WERI-Rb-1 (cell line): Measurements from ENCODE around the gene OBSCN.

Experiments used
- DNase-seq: peaks from one replicate; pipeline ENCODE4 v3.0.0-alpha.2; 2020
- H3K27ac ChIP-seq: fragments of 250-450 bp; sonication (Bioruptor Pico); 2 replicates; pipeline ENCODE4 v1.5.1; 2020; ENCODE audit warnings: mild to moderate bottlenecking, moderate library complexity
- H3K27me3 ChIP-seq: fragments of 250-450 bp; sonication (Bioruptor Pico); 2 replicates; pipeline ENCODE4 v1.5.1; 2021; ENCODE audit warnings: mild to moderate bottlenecking, low read depth, moderate library complexity; ENCODE audit not compliant: insufficient read depth, severe bottlenecking
- H3K36me3 ChIP-seq: fragments of 250-450 bp; sonication (Bioruptor Pico); 2 replicates; pipeline ENCODE4 v1.5.1; 2020; ENCODE audit warnings: mild to moderate bottlenecking, moderate library complexity
- H3K4me3 ChIP-seq: 2 replicates; pipeline ENCODE4 v1.5.1; 2011; ENCODE audit warnings: low read depth, mild to moderate bottlenecking, control low read depth, low read length
- H3K9me3 ChIP-seq: fragments of 250-450 bp; sonication (Bioruptor Pico); 2 replicates; pipeline ENCODE4 v1.5.1; 2021; ENCODE audit warnings: mild to moderate bottlenecking, moderate library complexity; ENCODE audit not compliant: severe bottlenecking
- TF ChIP-seq, protein P1 (sequence below): IDR thresholded peaks from 2 replicates; pipeline ENCODE4 v1.5.1; 2011; ENCODE audit warnings: low read depth, mild to moderate bottlenecking, control low read depth, inconsistent platforms, low read length

OBSCN gene

DNA sequence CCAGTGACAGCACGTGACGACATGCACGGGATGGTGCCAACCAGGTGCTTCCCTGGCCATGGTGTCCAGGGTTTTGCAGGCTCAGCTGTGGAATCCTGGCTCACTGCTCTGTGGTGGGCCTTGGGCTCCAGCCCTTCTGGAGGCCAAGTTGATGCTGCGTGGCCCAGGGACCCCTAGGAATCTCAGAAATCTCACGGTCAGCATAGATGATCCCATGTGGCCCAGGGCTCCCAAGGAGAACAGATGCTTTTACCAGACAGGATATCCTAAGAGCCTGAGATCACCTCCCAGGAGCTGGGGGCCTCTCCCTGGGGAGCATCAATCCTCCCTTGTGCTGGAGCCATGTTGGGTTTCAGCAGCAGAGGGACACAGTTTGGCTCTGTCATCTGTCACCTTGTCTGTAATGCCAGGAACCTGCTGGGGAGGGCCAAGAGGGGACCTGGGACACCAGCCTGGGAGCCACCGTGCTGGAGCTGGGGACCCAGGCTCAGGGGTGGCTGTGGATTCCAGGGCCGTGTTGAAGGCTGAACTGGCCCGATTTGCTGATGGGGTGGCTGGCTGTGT is 134.9 kb downstream of the OBSCN start:
- Histone ChIP-seq H3K9me3 (no peaks in the 10 kb centered on the region), H3K36me3 (no peaks in the 10 kb centered on the region), H3K4me3 (no peak overlapping the region), H3K27me3 (no peaks in the 10 kb centered on the region), H3K27ac (no peak overlapping the region)
- DNase-seq: peak; percentile 5
- TF ChIP-seq, protein P1, sequence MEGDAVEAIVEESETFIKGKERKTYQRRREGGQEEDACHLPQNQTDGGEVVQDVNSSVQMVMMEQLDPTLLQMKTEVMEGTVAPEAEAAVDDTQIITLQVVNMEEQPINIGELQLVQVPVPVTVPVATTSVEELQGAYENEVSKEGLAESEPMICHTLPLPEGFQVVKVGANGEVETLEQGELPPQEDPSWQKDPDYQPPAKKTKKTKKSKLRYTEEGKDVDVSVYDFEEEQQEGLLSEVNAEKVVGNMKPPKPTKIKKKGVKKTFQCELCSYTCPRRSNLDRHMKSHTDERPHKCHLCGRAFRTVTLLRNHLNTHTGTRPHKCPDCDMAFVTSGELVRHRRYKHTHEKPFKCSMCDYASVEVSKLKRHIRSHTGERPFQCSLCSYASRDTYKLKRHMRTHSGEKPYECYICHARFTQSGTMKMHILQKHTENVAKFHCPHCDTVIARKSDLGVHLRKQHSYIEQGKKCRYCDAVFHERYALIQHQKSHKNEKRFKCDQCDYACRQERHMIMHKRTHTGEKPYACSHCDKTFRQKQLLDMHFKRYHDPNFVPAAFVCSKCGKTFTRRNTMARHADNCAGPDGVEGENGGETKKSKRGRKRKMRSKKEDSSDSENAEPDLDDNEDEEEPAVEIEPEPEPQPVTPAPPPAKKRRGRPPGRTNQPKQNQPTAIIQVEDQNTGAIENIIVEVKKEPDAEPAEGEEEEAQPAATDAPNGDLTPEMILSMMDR: no peak

- DNase-seq: peak; percentile 2
- no peaks in the 10 kb centered on the region for H3K27me3 ChIP-seq
- TF ChIP-seq, protein P1: no peak
- H3K27ac ChIP-seq: no peak overlapping the region
- no peak overlapping the region for H3K4me3 ChIP-seq
- H3K36me3 ChIP-seq: no peaks in the 10 kb centered on the region
- H3K9me3 ChIP-seq: no peaks in the 10 kb centered on the region
Observed at GRCh38 chr1:228343191-228343661, 135.4 kb downstream of the OBSCN start.

GRCh38 chr1:228344631-228345072 is 136.8 kb downstream of the OBSCN start:
- TF ChIP-seq, protein P1: no peak
- no peaks in the 10 kb centered on the region for H3K36me3 ChIP-seq
- no peak overlapping the region for H3K27ac ChIP-seq
- H3K4me3 ChIP-seq: no peak overlapping the region
- DNase-seq: peak; percentile 1
- no peaks in the 10 kb centered on the region for H3K9me3 ChIP-seq
- H3K27me3 ChIP-seq: no peaks in the 10 kb centered on the region

- Histone ChIP-seq H3K9me3 (no peaks in the 10 kb centered on the region), H3K27ac (no peak overlapping the region), H3K27me3 (no peaks in the 10 kb centered on the region), H3K4me3 (no peak overlapping the region), H3K36me3 (no peaks in the 10 kb centered on the region)
- DNase-seq: peak; percentile 2
- TF ChIP-seq, protein P1: no peak
Observed at GRCh38 chr1:228345201-228345930, 137.5 kb downstream of the OBSCN start.

DNA sequence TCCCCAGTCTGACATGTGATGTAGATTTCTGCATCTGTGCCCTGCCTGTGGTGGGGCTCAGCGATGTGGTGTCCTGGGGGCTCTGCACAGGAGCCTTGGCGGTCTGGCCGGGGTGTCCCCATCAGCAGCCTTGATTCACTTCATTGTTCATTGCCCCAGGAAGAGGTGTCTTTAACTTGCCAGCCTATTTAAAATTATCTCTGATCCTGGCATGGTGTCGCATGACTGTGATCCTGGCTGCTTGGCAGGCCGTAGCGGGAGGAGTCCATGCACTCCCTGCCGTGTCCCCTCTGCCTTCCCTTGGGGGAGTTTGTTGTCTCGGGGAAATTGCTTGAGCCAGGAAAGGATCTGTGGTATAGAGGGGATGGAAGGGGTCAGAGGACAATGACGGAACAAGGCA is 138.9 kb downstream of the OBSCN start:
- Histone ChIP-seq H3K27me3 (no peaks in the 10 kb centered on the region), H3K27ac (no peak overlapping the region), H3K9me3 (no peaks in the 10 kb centered on the region), H3K36me3 (no peaks in the 10 kb centered on the region), H3K4me3 (no peak overlapping the region)
- TF ChIP-seq, protein P1: no peak
- no peak for DNase-seq
